Measurements from ENCODE around the gene KIAA1755. TPM values are rescaled to one million over a fixed set of nuclear protein-coding genes. Genes with fewer than 3 reads are reported as not detected.
A peak's percentile ranks its signal among the peaks of the same experiment; 100 is the strongest.

The KIAA1755 gene
- total and polyA plus RNA-seq, 9 of the 15 experiments (the other 6 are each of a cell fraction or from before 2014, with no cell fraction given): not detected

GRCh38 chr20:38167328-38167850 lies 93.1 kb downstream of the KIAA1755 start (continued):
- TF ChIP-seq TAF1 (IDR thresholded peaks at IDR 0.05; ENCODE audit: control insufficient read depth, extremely low read depth, insufficient read depth, low read length, severe bottlenecking) (no peak), NKRF (IDR thresholded peaks at IDR 0.05; ENCODE audit: borderline replicate concordance) (no peak), TCF3 (CRISPR knock-in tag; IDR thresholded peaks at IDR 0.05) (no peak)
- TF ChIP-seq, protein P1, sequence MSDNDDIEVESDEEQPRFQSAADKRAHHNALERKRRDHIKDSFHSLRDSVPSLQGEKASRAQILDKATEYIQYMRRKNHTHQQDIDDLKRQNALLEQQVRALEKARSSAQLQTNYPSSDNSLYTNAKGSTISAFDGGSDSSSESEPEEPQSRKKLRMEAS (CRISPR knock-in tag; IDR thresholded peaks at IDR 0.05): no peak

DNA sequence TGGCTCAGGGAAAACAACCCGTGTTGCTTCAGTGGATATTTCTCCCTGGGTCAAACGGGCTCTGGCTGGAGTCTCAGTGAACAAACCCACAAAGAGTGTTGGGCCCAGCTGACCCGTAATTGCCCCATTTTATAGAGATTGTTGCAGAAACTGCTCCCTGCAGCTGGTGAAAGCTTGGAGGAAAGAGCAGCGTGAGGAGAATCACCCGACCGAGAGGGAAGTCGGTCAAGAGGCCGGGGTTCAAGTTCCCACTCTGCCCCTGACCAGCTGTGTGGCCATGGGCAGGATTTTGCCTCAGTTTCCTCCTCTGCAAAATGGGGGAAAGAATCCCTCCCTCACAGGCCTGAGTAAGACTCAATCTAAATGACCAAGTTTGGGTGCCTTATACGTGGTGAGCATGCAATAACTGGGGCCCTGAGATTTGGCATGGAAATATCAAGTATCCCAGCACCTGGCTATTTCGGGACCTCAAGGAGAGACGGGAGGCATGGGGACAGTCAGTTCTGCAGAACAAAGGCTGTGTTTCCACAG lies 93.8 kb downstream of the KIAA1755 start:
- in situ Hi-C loops (cut with MboI) (loop anchor here (10.0 kb wide), 1 partner anchor 92 kb away; no protein-coding TSS in a partner anchor), intact Hi-C loops (cut with micrococcal nuclease) (no loop called here)
- BruUV-seq (replicated peaks): no TSS peak
- Histone ChIP-seq H3K27ac (ENCODE audit: extremely low read depth, low read depth, low read length) (no peak overlapping the region), H3K4me2 (ENCODE audit: insufficient read depth, low read length) (no peak overlapping the region), H4K20me1 (replicated peaks; ENCODE audit: control insufficient read depth, insufficient read depth, low read length) (no peaks in the 10 kb centered on the region), H3K9me3 (replicated peaks; ENCODE audit: control insufficient read depth, insufficient read depth, low read depth, low read length) (no peaks in the 10 kb centered on the region), H3K79me2 (ENCODE audit: control insufficient read depth, insufficient read depth, low read length) (peaks cover 33% of the 10 kb centered on the region), H2AFZ (ENCODE audit: low read depth, low read length) (peak overlapping the region; percentile 7; the same call in 1 of the 2 replicates), H3K4me1 (replicated peaks in 1 of 2; ENCODE audit: control insufficient read depth in 2 of 2, insufficient read depth in 2 of 2, low read length in 2 of 2) (peaks cover 35 to 39% of the 10 kb centered on the region in 2 experiments; a peak in 4 of 5 replicates), H3K36me3 (ENCODE audit: control insufficient read depth, insufficient read depth, low read length) (no peaks in the 10 kb centered on the region), H3K9ac (ENCODE audit: insufficient read depth in 1 of 2, low read depth in 2 of 2, low read length in 2 of 2) (no peak overlapping the region), H3K9me1 (ENCODE audit: control insufficient read depth, insufficient read depth, low read length) (no peaks in the 10 kb centered on the region), H3K27me3 (ENCODE audit: control insufficient read depth in 2 of 2, insufficient read depth in 2 of 2, low read length in 2 of 2) (no peaks in the 10 kb centered on the region), H3K4me3 (no peak overlapping the region)
- CTCF ChIA-PET (ENCODE audit: low intra/inter-chr PET ratio): interaction anchor here (1.0 kb wide), 1 partner anchor 95 kb away, joined by 3 read pairs; no protein-coding TSS in a partner anchor
- no peak for DNase-seq (ENCODE audit: extremely low read depth in 1 of 4, low spot score in 3 of 4)
- POLR2A ChIA-PET: interaction anchor here (0.8 kb wide), 1 partner anchor 124 kb away, joined by 3 read pairs; no protein-coding TSS in a partner anchor
- FAIRE-seq: no peak
- ATAC-seq: no peak
- TF ChIP-seq, protein P2, sequence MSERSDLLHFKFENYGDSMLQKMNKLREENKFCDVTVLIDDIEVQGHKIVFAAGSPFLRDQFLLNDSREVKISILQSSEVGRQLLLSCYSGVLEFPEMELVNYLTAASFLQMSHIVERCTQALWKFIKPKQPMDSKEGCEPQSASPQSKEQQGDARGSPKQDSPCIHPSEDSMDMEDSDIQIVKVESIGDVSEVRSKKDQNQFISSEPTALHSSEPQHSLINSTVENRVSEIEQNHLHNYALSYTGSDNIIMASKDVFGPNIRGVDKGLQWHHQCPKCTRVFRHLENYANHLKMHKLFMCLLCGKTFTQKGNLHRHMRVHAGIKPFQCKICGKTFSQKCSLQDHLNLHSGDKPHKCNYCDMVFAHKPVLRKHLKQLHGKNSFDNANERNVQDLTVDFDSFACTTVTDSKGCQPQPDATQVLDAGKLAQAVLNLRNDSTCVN (CRISPR knock-in tag; IDR thresholded peaks at IDR 0.05): no peak
- no peak for TF ChIP-seq CCAR2 (IDR thresholded peaks at IDR 0.05; ENCODE audit: low read depth, low read length)
- WGBS (ENCODE audit: insufficient coverage, low coverage, missing lambda C conversion rate): 60% methylated on average over 11 of the region's 11 CpGs

Measured in K562 (cell line).